B cell (primary cell): ENCODE data around the gene FAF1. TPM values are rescaled to one million over a fixed set of nuclear protein-coding genes. Genes with fewer than 3 reads are reported as not detected.

ENCODE experiments used
- ATAC-seq: fragments of 200-7000 bp; cut with Tn5 transposase; one replicate; pipeline ENCODE4 v1.10.0; 2021; ENCODE audit warnings: low read depth, mild to moderate bottlenecking, moderate number of reproducible peaks, moderate library complexity
- CTCF ChIA-PET: fragments of 350-600 bp; sonication (Branson Sonifier 250); formaldehyde crosslinking; loops from one replicate; lab custom pipeline; 2021; ENCODE audit warnings: antibody characterized with exemption, inconsistent platforms; lab: Charles Lee
- POLR2A ChIA-PET: fragments of 350-600 bp; sonication (Branson Sonifier 250); formaldehyde crosslinking; loops from one replicate; lab custom pipeline; 2021; ENCODE audit warnings: antibody characterized with exemption; lab: Charles Lee
- DNase-seq: peaks from one replicate; pipeline ENCODE4 v3.0.0; 2013
- H2AFZ ChIP-seq: 2 replicates; pipeline ENCODE4 v1.6.1; 2012; ENCODE audit warnings: mild to moderate bottlenecking, low read depth, low read length; ENCODE audit not compliant: insufficient read depth, poor library complexity, severe bottlenecking
- H3K27ac ChIP-seq, 2 donors: 1 replicate in 1 of 2; 2 replicates in 1 of 2; pipeline ENCODE4 v1.5.1; 2012 to 2013; ENCODE audit warnings: low read length in 2 of 2, mild to moderate bottlenecking in 2 of 2, moderate library complexity in 1 of 2
- H3K27me3 ChIP-seq, 4 experiments: fragments of 200-600 bp in 1 of 4; sonication (generic) in 1 of 4; replicated peaks in 1 of 4; 1 replicate in 2 of 4; 2 replicates in 2 of 4; pipeline versions ENCODE4 v1.6.1 to v1.7.0; 2013 to 2016; ENCODE audit warnings: low read length in 3 of 4, mild to moderate bottlenecking in 2 of 4, mixed read lengths in 1 of 4, moderate library complexity in 1 of 4; ENCODE audit not compliant: insufficient read depth in 4 of 4, control insufficient read depth in 3 of 4; ENCODE audit errors: control extremely low read depth in 1 of 4
- H3K36me3 ChIP-seq, 2 experiments: replicated peaks in 1 of 2; 1 replicate in 1 of 2; 2 replicates in 1 of 2; pipeline versions ENCODE4 v1.6.1 to v1.7.1; 2013; ENCODE audit warnings: low read length in 1 of 2; ENCODE audit not compliant: insufficient read depth in 2 of 2, control insufficient read depth in 1 of 2; ENCODE audit errors: control extremely low read depth in 1 of 2, extremely low read depth in 1 of 2
- H3K4me1 ChIP-seq, 2 donors: fragments of 200-600 bp in 1 of 2; sonication (generic) in 1 of 2; 1 replicate in 1 of 2; 2 replicates in 1 of 2; pipeline versions ENCODE4 v1.5.1 to v1.6.1; 2013 to 2017; ENCODE audit warnings: low read length in 2 of 2; ENCODE audit not compliant: control insufficient read depth in 2 of 2, insufficient read depth in 2 of 2
- H3K4me2 ChIP-seq: replicated peaks from 2 replicates; pipeline ENCODE3; 2012; ENCODE audit warnings: mild to moderate bottlenecking, low read depth, low read length; ENCODE audit not compliant: poor library complexity, severe bottlenecking
- H3K4me3 ChIP-seq, 5 experiments: fragments of 200-600 bp in 1 of 5; sonication (generic) in 1 of 5; 1 replicate in 3 of 5; 2 replicates in 2 of 5; pipeline versions ENCODE4 v1.5.1 to v1.7.0; 2011 to 2016; ENCODE audit warnings: low read length in 4 of 5, mild to moderate bottlenecking in 4 of 5, low read depth in 2 of 5, control low read depth in 1 of 5, moderate library complexity in 1 of 5; ENCODE audit not compliant: insufficient read depth in 1 of 5; ENCODE audit errors: control extremely low read depth in 1 of 5, extremely low read depth in 1 of 5
- H3K79me2 ChIP-seq: fragments of 200-600 bp; sonication (generic); one replicate; pipeline ENCODE4 v1.6.0; 2016; ENCODE audit warnings: low read length; ENCODE audit not compliant: control insufficient read depth, insufficient read depth
- H3K9ac ChIP-seq: fragments of 200-600 bp; sonication (generic); 2 replicates; pipeline ENCODE4 v1.6.1; 2017; ENCODE audit warnings: mild to moderate bottlenecking, low read length, moderate library complexity
- H3K9me3 ChIP-seq, 3 donors: one replicate each; pipeline versions ENCODE4 v1.6.1 to v1.7.1; 2013; ENCODE audit warnings: low read length in 2 of 3; ENCODE audit not compliant: control insufficient read depth in 2 of 3, insufficient read depth in 1 of 3; ENCODE audit errors: control extremely low read depth in 1 of 3
- H4K20me1 ChIP-seq: 2 replicates; pipeline ENCODE4 v1.6.0; 2012; ENCODE audit warnings: mild to moderate bottlenecking, low read length; ENCODE audit not compliant: insufficient read depth, control insufficient read depth, poor library complexity, severe bottlenecking
- H3K27ac Mint-ChIP-seq: one replicate; pipeline ENCODE4 v1.8.0; 2021; ENCODE audit warnings: mixed read lengths
- H3K27me3 Mint-ChIP-seq: one replicate; pipeline ENCODE4 v1.8.0; 2021; ENCODE audit warnings: mixed read lengths
- H3K4me1 Mint-ChIP-seq: one replicate; pipeline ENCODE4 v1.8.0; 2021; ENCODE audit warnings: mixed read lengths
- H3K4me3 Mint-ChIP-seq: one replicate; pipeline ENCODE4 v1.8.0; 2021; ENCODE audit warnings: mixed read lengths
- H3K9me3 Mint-ChIP-seq: one replicate; pipeline ENCODE4 v1.8.0; 2022; ENCODE audit warnings: mixed read lengths; ENCODE audit not compliant: insufficient read depth
- EZH2 ChIP-seq: IDR thresholded peaks from 2 replicates; pipeline ENCODE4 v1.6.1; 2012; ENCODE audit warnings: borderline replicate concordance, low read depth, mild to moderate bottlenecking, moderate library complexity, low read length; ENCODE audit not compliant: insufficient read depth, poor library complexity, severe bottlenecking
- WGBS: methylation state at CpG from one replicate; pipeline ENCODE4 v1.1.5; 2013; ENCODE audit warnings: missing lambda C conversion rate; ENCODE audit not compliant: insufficient coverage; 5-methylcytosine and 5-hydroxymethylcytosine counted together
- intact Hi-C: fragments of 100-400 bp; cut with micrococcal nuclease; formaldehyde crosslinking; loops from one replicate; pipeline ENCODE4 v1.10.0; 2022
- polyA plus RNA-seq: library from polyadenylated mRNA; depleted of rRNA; stranded (reverse); fragments of >200 nt; gene quantifications from 2 replicates; pipeline ENCODE4 v1.2.3, GENCODE V29; 2012
- total RNA-seq, 2 donors: library from RNA; stranded (reverse); fragments of 120-200 nt in 1 of 2; gene quantifications; 1 replicate in 1 of 2; 2 replicates in 1 of 2; pipeline versions ENCODE4 v1.2.3 to v1.2.4, GENCODE V29; 2013 to 2022
- TF ChIP-seq, protein P1 (sequence below): fragments of 200-600 bp; IDR thresholded peaks from one replicate; pipeline ENCODE4 v1.8.0; 2022; ENCODE audit warnings: antibody characterized with exemption, mild to moderate bottlenecking

Gene FAF1
- total and polyA plus RNA-seq, 2 donors (not counting 1 experiment from before 2014, with no cell fraction given): 10.1 to 58.4 TPM

DNA sequence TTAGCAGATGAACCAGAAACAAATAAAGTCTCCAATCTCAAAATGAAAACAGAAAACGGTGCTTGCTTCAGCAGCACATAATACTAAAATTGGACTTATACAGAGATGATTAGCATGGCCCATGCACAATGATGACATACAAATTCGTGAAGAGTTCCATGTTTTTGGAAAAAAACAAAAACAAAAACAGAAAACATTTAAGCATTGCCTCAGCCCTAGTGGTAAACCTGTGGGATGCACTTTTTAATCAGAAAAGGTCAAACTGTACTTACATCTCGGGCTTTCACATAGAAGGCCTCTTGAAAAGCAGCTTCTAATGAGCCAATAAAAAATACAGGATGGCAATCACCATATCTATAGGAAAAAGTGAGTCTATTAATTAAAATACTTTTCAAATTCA lies 377.7 kb downstream of the FAF1 start:
- CTCF ChIA-PET: no interaction called here
- Histone ChIP-seq H3K4me2 (no peak overlapping the region), H3K9me3 (no peaks in the 10 kb centered on the region), H3K79me2 (no peaks in the 10 kb centered on the region), H3K36me3 (peaks cover 7 to 21% of the 10 kb centered on the region in 2 experiments), H3K27me3 (no peaks in the 10 kb centered on the region), H2AFZ (no peak overlapping the region), H3K4me1 (no peaks in the 10 kb centered on the region), H3K4me3 (no peak overlapping the region), H4K20me1 (no peaks in the 10 kb centered on the region), H3K9ac (no peak overlapping the region), H3K27ac (no peak overlapping the region)
- Mint-ChIP-seq H3K4me1 (no peaks in the 10 kb centered on the region), H3K9me3 (no peaks in the 10 kb centered on the region), H3K27ac (no peak overlapping the region), H3K4me3 (no peak overlapping the region), H3K27me3 (no peaks in the 10 kb centered on the region)
- ATAC-seq (no peak), DNase-seq (no peak)
- POLR2A ChIA-PET: no interaction called here
- 80% methylated on average over 1 of the region's 3 CpGs for WGBS
- intact Hi-C loops: no loop called here
- TF ChIP-seq, protein P1, sequence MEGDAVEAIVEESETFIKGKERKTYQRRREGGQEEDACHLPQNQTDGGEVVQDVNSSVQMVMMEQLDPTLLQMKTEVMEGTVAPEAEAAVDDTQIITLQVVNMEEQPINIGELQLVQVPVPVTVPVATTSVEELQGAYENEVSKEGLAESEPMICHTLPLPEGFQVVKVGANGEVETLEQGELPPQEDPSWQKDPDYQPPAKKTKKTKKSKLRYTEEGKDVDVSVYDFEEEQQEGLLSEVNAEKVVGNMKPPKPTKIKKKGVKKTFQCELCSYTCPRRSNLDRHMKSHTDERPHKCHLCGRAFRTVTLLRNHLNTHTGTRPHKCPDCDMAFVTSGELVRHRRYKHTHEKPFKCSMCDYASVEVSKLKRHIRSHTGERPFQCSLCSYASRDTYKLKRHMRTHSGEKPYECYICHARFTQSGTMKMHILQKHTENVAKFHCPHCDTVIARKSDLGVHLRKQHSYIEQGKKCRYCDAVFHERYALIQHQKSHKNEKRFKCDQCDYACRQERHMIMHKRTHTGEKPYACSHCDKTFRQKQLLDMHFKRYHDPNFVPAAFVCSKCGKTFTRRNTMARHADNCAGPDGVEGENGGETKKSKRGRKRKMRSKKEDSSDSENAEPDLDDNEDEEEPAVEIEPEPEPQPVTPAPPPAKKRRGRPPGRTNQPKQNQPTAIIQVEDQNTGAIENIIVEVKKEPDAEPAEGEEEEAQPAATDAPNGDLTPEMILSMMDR: no peak
- TF ChIP-seq EZH2: no peak

DNA sequence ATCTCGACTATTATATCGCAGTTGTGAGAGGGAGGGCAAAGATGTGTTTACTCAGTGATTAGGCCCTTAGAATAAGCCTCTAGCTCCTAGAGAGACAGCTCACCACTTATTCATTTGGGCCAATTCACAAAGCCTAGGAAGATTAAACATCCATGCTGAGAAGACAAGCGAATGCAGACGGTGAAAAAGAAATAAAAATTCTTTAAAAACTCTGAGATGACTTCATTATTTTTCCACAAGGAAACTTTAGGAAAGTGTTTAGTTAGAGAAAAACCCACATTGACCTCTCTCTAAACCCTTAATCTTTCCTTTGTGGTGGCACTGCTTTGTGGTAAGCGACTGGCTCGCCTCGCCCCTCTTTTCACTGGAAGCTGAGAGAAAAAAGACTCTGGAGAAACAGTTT lies 390.0 kb downstream of the FAF1 start:
- Histone ChIP-seq H3K27me3 (no peaks in the 10 kb centered on the region), H3K79me2 (no peaks in the 10 kb centered on the region), H4K20me1 (no peaks in the 10 kb centered on the region), H3K9me3 (no peaks in the 10 kb centered on the region), H3K9ac (no peak overlapping the region), H3K4me1 (no peaks in the 10 kb centered on the region), H3K27ac (no peak overlapping the region), H2AFZ (no peak overlapping the region), H3K36me3 (peaks cover 0 to 19% of the 10 kb centered on the region in 2 experiments), H3K4me3 (no peak overlapping the region), H3K4me2 (no peak overlapping the region)
- Mint-ChIP-seq H3K4me3 (no peak overlapping the region), H3K27ac (no peak overlapping the region), H3K9me3 (no peaks in the 10 kb centered on the region), H3K27me3 (no peaks in the 10 kb centered on the region), H3K4me1 (no peaks in the 10 kb centered on the region)
- intact Hi-C loops: no loop called here
- CTCF ChIA-PET: no interaction called here
- WGBS: 100% methylated on average over 4 of the region's 7 CpGs
- no peak for TF ChIP-seq EZH2
- TF ChIP-seq, protein P1: no peak
- DNase-seq (no peak), ATAC-seq (no peak)
- POLR2A ChIA-PET: no interaction called here
